Measurements from ENCODE around the gene HIVEP3. TPM values are rescaled to one million over a fixed set of nuclear protein-coding genes. Genes with fewer than 3 reads are reported as not detected.

HIVEP3 gene
- total RNA-seq, 2 donors from 2014 or later = 3.4 to 4.0 TPM

GRCh38 chr1:41464885-41465284 is 453.8 kb downstream of the HIVEP3 start:
- no peaks in the 10 kb centered on the region for H3K27me3 ChIP-seq
- DNase-seq (no peak), ATAC-seq (no peak)
- WGBS, 2 donors = 87 to 89% methylated on average over 7 of the region's 7 CpGs
- peaks cover 38% of the 10 kb centered on the region for H3K4me1 ChIP-seq
- no peak overlapping the region for H3K4me3 ChIP-seq
- no peak overlapping the region for H3K27ac ChIP-seq
- no peaks in the 10 kb centered on the region for H3K36me3 ChIP-seq (replicated peaks in 1 of 2; ENCODE audit: insufficient read depth in 1 of 2, low read depth in 2 of 2)
- intact Hi-C loops (cut with DNase I) = no loop called here
- TF ChIP-seq CTCF (IDR thresholded peaks at IDR 0.05) (no peak), POLR2A (IDR thresholded peaks at IDR 0.05) (no peak)
- no peaks in the 10 kb centered on the region for H3K9me3 ChIP-seq

- TF ChIP-seq POLR2A (IDR thresholded peaks at IDR 0.05) (no peak), CTCF (IDR thresholded peaks at IDR 0.05) (no peak)
- intact Hi-C loops (cut with DNase I) = no loop called here
- Histone ChIP-seq H3K36me3 (replicated peaks in 1 of 2; ENCODE audit: insufficient read depth in 1 of 2, low read depth in 2 of 2) (no peaks in the 10 kb centered on the region), H3K27me3 (no peaks in the 10 kb centered on the region), H3K9me3 (no peaks in the 10 kb centered on the region), H3K4me1 (peaks cover 37% of the 10 kb centered on the region), H3K4me3 (no peak overlapping the region), H3K27ac (no peak overlapping the region)
- 89 to 100% methylated on average over 1 to 2 of the region's 2 CpGs for WGBS, 2 donors
- no peak for DNase-seq
- no peak for ATAC-seq
Measured at GRCh38 chr1:41463516-41463915, 455.2 kb downstream of the HIVEP3 start.

GRCh38 chr1:41462680-41463004 is 456.1 kb downstream of the HIVEP3 start:
- Histone ChIP-seq H3K27ac (no peak overlapping the region), H3K4me1 (peaks cover 28% of the 10 kb centered on the region), H3K27me3 (no peaks in the 10 kb centered on the region), H3K4me3 (no peak overlapping the region), H3K36me3 (replicated peaks in 1 of 2; ENCODE audit: insufficient read depth in 1 of 2, low read depth in 2 of 2) (no peaks in the 10 kb centered on the region), H3K9me3 (no peaks in the 10 kb centered on the region)
- no peak for TF ChIP-seq CTCF (IDR thresholded peaks at IDR 0.05)
- no peak for TF ChIP-seq POLR2A (IDR thresholded peaks at IDR 0.05)
- intact Hi-C loops (cut with DNase I) = no loop called here
- no peak for DNase-seq
- 97 to 100% methylated on average over 2 of the region's 2 CpGs for WGBS, 2 donors
- ATAC-seq = no peak

- ATAC-seq (no peak), DNase-seq (peak in 1 of 4 donors; percentile 34)
- Histone ChIP-seq H3K27ac (no peak overlapping the region), H3K4me1 (peaks cover 22% of the 10 kb centered on the region), H3K27me3 (no peaks in the 10 kb centered on the region), H3K36me3 (replicated peaks in 1 of 2; ENCODE audit: insufficient read depth in 1 of 2, low read depth in 2 of 2) (no peaks in the 10 kb centered on the region), H3K4me3 (no peak overlapping the region), H3K9me3 (no peaks in the 10 kb centered on the region)
- TF ChIP-seq POLR2A (IDR thresholded peaks at IDR 0.05) = no peak
- WGBS, 2 donors = 54% methylated on average over 4 of the region's 4 CpGs
- intact Hi-C loops (cut with DNase I) = no loop called here
Measured at GRCh38 chr1:41461790-41462679, 456.7 kb downstream of the HIVEP3 start.

- Histone ChIP-seq H3K4me1 (peaks cover 7% of the 10 kb centered on the region), H3K9me3 (no peaks in the 10 kb centered on the region), H3K27me3 (no peaks in the 10 kb centered on the region), H3K27ac (no peak overlapping the region), H3K4me3 (no peak overlapping the region), H3K36me3 (replicated peaks in 1 of 2; ENCODE audit: insufficient read depth in 1 of 2, low read depth in 2 of 2) (no peaks in the 10 kb centered on the region)
- 93 to 95% methylated on average over 4 to 10 of the region's 10 CpGs for WGBS, 2 donors
- intact Hi-C loops (cut with DNase I) = no loop called here
- no peak for DNase-seq
- TF ChIP-seq CTCF (IDR thresholded peaks at IDR 0.05) (no peak), POLR2A (IDR thresholded peaks at IDR 0.05) (no peak)
- no peak for ATAC-seq
Measured at GRCh38 chr1:41456847-41457540, 461.7 kb downstream of the HIVEP3 start.

Small RNAs within 50 kb of the gene (small RNA-seq; reads per million reads assigned to genes)
- not detected for gene RNA5SP45

Other genes with a start within 250 kb of the HIVEP3 start
- gene GUCA2B, start 234.5 kb upstream of the HIVEP3 start, total RNA-seq = not detected
- gene GUCA2A, start 245.8 kb upstream of the HIVEP3 start, total RNA-seq = not detected

All from body of pancreas (tissue), 4 donors.